HepG2 (cell line): Measurements from ENCODE around the gene DMKN.
A peak's percentile ranks its signal among the peaks of the same experiment; 100 is the strongest.

Experiments
- ATF3 ChIP-seq: sonication (generic); formaldehyde crosslinking; IDR thresholded peaks from 2 replicates; pipeline ENCODE4 v1.4.0; 2020; ENCODE audit warnings: missing genetic modification reagents
- CEBPZ ChIP-seq: IDR thresholded peaks from 2 replicates; pipeline ENCODE4 v1.6.1; 2012; ENCODE audit warnings: low read length, improper control_type of control experiment
- CTCF ChIP-seq: sonication (generic); formaldehyde crosslinking; IDR thresholded peaks from 2 replicates; pipeline ENCODE4 v1.5.0; 2020; ENCODE audit warnings: mild to moderate bottlenecking, missing genetic modification reagents, moderate library complexity
- FUBP1 ChIP-seq: sonication (generic); formaldehyde crosslinking; IDR thresholded peaks from 2 replicates; pipeline ENCODE4 v1.5.1; 2020; ENCODE audit warnings: missing genetic modification reagents, mild to moderate bottlenecking, borderline replicate concordance
- NR1H2 ChIP-seq: sonication (generic); formaldehyde crosslinking; IDR thresholded peaks from 2 replicates; pipeline ENCODE4 v1.8.1; 2022; ENCODE audit warnings: low read depth, missing genetic modification reagents, borderline replicate concordance
- POLR2A ChIP-seq, 2 experiments: IDR thresholded peaks; 2 replicates each; pipeline ENCODE4 v1.6.1; 2011; ENCODE audit warnings: low read depth in 2 of 2, low read length in 2 of 2, mild to moderate bottlenecking in 1 of 2, moderate library complexity in 1 of 2; ENCODE audit not compliant: insufficient read depth in 1 of 2
- SP2 ChIP-seq: sonication (generic); formaldehyde crosslinking; IDR thresholded peaks from 2 replicates; pipeline ENCODE4 v1.5.1; 2020; ENCODE audit warnings: mild to moderate bottlenecking, missing genetic modification reagents
- SRF ChIP-seq: IDR thresholded peaks from 2 replicates; pipeline ENCODE4 v1.6.1; 2011; ENCODE audit warnings: mild to moderate bottlenecking, low read depth, low read length, moderate library complexity
- ZNF224 ChIP-seq: sonication (generic); formaldehyde crosslinking; IDR thresholded peaks from 2 replicates; pipeline ENCODE4 v1.5.0; 2020; ENCODE audit warnings: mild to moderate bottlenecking, missing genetic modification reagents
- ZNF33A ChIP-seq: sonication (generic); formaldehyde crosslinking; IDR thresholded peaks from 2 replicates; pipeline ENCODE4 v1.5.1; 2020; ENCODE audit warnings: missing genetic modification reagents, mild to moderate bottlenecking, moderate library complexity, borderline replicate concordance
- ZNF770 ChIP-seq: sonication (generic); formaldehyde crosslinking; IDR thresholded peaks from 2 replicates; pipeline ENCODE4 v1.5.0; 2020; ENCODE audit warnings: mild to moderate bottlenecking, missing genetic modification reagents
- ZNF816 ChIP-seq: sonication (generic); formaldehyde crosslinking; IDR thresholded peaks from 2 replicates; pipeline ENCODE4 v1.8.0; 2022; ENCODE audit warnings: missing genetic modification reagents, mild to moderate bottlenecking, borderline replicate concordance

GRCh38 chr19:35497406-35497805 lies 16.0 kb downstream of the DMKN start:
- TF ChIP-seq ZNF816 (CRISPR knock-in tag), result no peak
- TF ChIP-seq ZNF224 (CRISPR knock-in tag), result no peak
- TF ChIP-seq SP2 (CRISPR knock-in tag), result no peak
- no peak for TF ChIP-seq POLR2A (IDR thresholded peaks at IDR 0.05; ENCODE audit: insufficient read depth in 1 of 2, low read depth in 2 of 2, low read length in 2 of 2)
- TF ChIP-seq SRF, result no peak
- TF ChIP-seq NR1H2 (CRISPR knock-in tag), result no peak
- TF ChIP-seq ATF3 (CRISPR knock-in tag), result no peak
- no peak for TF ChIP-seq ZNF33A
- TF ChIP-seq CTCF (CRISPR knock-in tag), result 0 out of 2 replicates have a peak, but pooled peaks have one; percentile 9
- no peak for TF ChIP-seq ZNF770 (CRISPR knock-in tag)
- no peak for TF ChIP-seq CEBPZ
- no peak for TF ChIP-seq FUBP1 (CRISPR knock-in tag)
